ENCODE data around the gene TRIM65.

DNA sequence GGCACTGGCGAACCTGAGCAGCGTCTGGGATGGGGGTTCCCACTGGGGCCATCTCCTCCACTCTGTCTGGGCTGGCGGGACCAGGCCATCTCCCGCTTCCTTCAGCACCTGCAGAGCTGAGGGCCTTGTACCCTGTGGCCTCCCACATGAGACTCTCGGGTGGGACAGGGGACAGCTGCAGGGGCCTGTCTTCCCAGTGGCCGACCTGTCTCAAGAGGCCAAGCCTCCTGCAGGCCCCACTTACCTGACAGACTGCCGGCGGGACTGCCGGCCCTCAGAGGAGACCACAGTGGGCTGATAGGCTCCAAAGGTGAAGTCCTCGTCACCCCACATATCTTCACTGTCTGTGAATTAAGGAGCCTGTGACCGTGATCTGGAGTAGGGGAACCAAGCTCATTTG, 28.4 kb upstream of the TRIM65 start:
- TF ChIP-seq, protein P1, sequence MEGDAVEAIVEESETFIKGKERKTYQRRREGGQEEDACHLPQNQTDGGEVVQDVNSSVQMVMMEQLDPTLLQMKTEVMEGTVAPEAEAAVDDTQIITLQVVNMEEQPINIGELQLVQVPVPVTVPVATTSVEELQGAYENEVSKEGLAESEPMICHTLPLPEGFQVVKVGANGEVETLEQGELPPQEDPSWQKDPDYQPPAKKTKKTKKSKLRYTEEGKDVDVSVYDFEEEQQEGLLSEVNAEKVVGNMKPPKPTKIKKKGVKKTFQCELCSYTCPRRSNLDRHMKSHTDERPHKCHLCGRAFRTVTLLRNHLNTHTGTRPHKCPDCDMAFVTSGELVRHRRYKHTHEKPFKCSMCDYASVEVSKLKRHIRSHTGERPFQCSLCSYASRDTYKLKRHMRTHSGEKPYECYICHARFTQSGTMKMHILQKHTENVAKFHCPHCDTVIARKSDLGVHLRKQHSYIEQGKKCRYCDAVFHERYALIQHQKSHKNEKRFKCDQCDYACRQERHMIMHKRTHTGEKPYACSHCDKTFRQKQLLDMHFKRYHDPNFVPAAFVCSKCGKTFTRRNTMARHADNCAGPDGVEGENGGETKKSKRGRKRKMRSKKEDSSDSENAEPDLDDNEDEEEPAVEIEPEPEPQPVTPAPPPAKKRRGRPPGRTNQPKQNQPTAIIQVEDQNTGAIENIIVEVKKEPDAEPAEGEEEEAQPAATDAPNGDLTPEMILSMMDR (conservative IDR thresholded peaks at IDR 0.05): no peak
- no peak for TF ChIP-seq ZFX (IDR thresholded peaks at IDR 0.05)

Data from C4-2B (cell line).